Dedifferentiated amniotic fluid mesenchymal stem cell (primary cell): ENCODE results near the gene AGAP1.

Source experiments
- DNase-seq: peaks from one replicate; pipeline ENCODE4 v3.0.0-alpha.2; 2016; ENCODE audit errors: extremely low spot score

Gene AGAP1

DNA sequence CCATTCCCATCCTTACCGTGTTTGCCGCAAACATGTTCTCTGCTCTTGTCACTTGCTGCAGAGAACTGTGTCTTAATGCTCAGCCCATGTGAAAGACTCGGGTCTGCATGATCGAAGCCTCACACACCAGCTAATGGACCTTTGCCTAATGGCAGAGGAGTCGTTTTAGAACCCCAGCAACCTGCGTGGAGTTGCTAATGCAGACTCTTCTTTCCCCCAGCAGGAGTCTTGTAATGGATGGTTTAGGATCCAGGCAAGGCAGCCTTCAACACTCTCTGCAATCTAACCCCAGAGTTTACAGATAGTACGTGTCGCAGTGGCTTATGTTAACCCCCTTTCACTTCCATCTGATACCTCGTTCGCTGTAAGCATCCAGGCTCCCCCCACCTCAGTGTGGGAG is 316.4 kb downstream of the AGAP1 start:
- DNase-seq = no peak

DNA sequence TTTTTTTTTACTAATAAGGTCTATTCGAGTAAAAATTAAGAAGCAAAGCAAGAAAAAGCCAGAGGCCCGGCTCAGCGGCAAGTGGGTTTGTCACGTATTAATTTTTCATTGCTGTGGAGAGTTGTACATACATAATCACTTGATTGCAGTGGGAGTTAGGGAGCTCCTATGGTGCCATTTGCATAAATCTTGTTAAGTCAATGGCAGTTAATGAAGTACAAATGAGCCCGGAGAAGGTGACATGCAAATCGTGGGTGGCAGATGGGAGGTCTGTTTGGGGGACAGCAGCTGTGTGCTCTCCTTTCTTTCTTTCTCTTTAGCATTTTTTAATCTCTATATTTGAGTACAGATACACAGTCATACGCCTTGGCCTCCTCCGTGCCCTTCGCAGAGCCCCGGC is 317.0 kb downstream of the AGAP1 start:
- no peak for DNase-seq

DNA sequence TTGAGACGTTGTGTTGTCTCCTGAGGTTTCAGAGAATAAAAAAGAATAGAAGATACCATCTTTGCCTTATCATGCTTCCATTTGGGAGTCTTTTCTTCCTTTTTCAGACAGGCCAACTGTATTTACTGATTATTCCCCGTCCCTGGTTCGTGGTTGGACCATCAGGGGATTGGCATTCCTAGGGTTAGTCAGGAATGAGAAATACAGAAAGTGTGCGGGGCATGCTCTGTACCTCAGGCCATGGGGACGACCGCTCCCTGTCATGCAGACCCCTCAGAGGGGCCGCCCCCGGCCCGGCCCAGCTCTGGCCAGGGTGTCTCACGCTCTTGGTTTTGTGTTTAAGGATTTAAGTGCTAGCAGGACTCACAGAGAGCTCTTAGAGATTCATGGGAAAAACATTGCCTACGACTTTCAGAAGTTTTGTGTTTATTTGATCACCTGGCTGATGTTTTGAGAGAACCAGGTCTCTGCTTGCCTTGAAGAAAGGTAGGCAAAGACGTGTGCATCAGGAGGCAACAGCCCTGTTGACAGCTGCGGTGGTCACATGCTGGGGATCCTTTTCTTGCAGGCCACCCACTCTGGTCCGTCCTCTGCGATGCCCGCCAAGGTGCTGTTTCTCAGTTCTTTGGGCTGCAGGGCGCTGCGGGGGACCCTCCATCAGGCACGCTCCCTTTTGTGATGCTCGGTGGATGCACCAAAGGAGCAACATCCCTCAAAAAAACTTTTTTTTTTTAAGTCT is 317.8 kb downstream of the AGAP1 start:
- no peak for DNase-seq

DNA sequence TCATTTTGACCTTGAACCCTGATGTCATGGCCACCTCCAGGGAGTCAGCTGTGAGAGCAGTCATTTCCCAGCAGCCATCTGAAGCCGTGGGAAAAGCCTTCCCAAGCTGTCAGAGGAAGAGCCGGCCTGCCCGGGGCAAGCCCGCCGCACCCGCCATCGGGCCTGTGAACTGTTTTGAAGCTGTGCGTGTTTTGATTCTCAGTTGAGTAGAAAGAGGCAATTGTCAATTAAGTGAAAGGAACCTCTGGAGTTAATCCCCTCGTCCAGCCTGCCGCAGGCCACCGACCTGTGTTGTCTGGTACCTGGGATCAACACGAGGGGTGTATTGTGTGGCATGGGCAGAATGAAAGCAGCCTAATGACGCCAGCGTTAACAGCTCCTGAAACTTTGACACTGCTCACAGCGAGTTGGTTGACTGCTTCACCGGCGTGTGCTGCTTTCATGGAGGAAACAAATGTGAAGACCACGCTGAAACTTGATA is 318.4 kb downstream of the AGAP1 start:
- no peak for DNase-seq

DNA sequence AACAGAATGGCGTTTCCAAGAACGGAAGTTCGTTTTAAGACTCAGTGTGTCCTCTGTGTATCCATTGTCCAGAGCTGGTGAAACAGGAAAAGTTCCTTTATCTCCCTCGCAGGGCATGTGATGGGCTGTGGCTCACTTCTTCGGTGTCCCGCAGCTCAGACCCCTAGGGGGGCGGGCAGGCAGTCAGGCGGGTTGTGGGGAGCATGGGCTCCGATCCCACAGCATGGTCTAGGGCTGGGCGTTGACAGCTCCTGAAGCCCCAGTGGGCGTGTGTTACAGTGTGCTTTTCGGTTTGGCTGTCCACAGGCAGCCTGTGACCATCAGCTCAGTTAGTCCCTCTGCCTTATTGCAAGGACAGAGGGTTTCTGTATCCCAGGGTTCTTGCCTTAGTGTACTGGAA is 319.6 kb downstream of the AGAP1 start:
- DNase-seq = no peak

DNA sequence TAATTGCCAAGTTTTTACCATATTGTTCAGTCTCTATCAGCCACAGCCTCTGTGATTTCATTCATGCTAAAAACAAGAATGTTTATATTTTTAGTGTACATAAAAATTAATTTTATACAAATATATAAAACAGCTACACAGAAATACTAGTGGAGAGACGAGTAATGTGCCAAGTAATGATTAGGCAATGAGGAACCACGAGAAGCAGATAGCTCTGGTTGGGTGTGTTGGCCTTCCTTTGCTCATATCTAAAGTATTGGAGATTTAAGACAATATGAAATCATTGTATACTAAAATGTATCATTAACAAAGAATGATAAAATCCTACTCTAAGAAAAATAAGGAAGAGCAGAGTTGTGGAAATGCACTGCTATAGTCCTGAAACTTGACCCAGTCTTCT is 326.7 kb downstream of the AGAP1 start:
- no peak for DNase-seq

DNA sequence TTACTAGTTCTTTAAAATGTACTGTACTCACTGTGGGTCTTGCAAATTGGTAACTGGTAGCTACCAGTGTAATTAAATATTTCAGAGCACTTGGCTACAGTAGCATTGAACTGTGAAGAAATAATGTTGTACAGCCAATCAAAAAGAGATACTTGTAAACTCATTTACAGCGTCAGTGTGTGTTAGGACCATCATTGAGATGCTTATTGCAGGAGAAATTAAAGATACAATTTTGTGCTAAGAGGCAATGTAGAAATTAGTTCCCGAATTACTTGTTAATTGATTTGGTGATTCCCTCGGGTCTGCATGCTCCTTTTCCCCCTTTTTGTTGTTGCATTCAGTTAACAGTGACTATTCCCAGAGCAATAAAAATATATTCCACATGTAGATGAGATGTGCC is 330.5 kb downstream of the AGAP1 start:
- no peak for DNase-seq

DNA sequence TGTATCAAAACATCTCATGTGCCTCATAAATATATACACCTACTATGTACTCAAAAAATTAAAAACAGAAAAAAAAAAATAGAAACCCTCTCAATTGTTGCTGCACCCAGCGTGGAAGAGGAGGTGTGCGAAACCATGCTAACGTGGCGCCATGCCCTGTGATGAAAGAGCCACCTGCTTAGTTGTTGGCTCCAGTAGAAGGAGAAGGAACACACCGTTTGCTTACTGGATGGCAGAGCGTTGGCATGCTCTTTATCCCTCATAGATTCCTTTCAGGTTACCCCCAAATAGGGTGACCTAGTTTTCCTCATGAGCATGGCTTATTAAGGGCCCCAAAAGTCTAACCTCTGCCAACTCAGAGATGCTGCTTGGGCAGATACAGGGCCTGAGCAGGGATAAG is 332.1 kb downstream of the AGAP1 start:
- no peak for DNase-seq

DNA sequence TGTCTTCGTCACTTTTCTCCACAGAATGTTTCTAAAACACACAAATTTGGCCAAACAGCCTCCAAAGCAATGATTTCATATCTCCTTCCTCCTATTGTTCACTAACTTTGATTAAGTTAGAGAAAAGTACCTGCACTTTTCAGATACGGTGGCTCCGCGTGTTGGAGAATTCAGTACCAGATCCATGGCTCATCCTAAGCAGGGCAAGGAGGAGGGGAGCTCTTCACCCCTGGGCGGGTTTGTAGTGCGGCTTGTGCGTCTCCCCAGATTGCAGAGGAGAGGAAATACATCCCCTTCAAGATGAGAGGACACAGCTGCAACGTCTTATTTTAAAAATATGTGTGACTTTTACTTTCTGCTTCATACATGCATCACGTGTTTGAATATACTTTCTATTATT is 333.0 kb downstream of the AGAP1 start:
- no peak for DNase-seq

DNA sequence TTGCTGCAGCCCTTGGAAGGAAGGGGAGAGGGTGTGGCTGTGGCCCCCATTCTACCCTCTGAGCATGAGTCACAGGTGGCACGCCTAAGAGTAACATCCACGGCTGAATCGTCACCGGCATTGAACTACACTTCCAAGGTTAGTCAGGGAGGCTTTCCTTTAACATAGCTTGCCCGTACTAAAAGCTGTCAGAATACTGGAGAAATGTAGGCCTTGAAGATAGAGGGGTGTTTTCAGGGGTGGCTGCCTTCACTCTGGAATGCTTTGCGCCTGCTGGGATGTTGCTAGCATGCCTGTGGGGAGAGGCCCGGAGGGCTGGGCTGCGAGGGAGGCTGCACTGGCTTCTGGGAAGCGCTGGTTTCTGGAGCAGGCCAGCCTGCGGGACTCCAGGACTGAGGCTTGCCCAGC is 333.7 kb downstream of the AGAP1 start:
- DNase-seq = peak; percentile 59

DNA sequence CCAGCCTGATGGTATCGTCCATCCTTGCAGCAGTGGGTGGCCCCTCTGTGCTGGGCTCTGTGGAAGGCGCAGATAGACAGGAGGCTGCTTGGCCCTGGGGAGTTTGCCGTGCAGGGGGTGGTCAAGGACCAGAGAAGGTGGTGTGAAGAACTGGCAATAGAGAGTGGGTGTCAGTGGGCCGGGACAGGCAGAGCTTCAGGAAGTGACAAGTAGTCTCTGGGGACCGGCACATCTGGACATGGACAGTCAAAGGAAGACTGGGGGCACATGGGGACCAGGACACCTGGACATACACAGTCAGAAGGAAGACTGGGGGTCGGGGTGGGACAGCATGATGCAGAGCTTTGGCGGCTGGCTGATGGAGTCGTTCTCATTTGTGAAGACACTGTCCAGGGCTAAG is 335.9 kb downstream of the AGAP1 start:
- no peak for DNase-seq

DNA sequence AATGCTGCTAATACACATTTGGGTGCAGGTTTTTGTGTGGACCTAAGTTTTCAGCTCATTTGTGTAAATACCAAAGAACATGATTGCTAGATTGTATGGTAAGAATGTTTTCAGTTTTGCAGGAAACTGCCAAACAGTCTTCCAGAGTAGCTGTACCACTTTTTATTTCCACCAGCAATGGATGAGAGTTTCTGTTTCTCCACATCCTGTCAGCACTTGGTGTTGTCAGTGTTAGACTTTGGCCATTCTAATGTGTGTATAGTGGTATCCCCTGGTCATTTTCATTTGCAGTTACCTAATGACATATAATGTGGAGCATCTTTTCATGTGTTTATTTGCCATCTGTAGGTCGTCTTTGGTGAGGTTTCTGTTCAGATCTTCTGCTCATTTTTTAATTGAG is 337.9 kb downstream of the AGAP1 start:
- no peak for DNase-seq

DNA sequence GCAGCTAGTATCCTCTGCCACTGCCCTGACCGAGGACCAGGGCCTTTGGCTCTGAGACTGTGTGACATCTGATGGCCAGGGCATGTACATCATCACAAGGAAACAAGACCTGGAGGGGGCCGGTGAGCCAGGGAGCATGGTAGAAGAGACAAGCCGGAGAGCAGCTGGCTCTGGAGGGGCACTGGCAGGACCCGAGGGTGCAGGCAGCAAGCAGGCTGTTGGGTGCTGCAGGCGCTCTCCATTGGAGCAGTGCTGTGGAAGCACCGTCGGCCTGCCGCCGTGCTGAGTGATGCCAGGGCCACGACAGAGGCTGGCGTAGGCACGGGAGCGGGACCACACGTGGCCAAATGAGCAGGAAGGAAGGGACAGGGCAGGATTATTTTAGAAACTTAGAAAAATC is 339.1 kb downstream of the AGAP1 start:
- no peak for DNase-seq

DNA sequence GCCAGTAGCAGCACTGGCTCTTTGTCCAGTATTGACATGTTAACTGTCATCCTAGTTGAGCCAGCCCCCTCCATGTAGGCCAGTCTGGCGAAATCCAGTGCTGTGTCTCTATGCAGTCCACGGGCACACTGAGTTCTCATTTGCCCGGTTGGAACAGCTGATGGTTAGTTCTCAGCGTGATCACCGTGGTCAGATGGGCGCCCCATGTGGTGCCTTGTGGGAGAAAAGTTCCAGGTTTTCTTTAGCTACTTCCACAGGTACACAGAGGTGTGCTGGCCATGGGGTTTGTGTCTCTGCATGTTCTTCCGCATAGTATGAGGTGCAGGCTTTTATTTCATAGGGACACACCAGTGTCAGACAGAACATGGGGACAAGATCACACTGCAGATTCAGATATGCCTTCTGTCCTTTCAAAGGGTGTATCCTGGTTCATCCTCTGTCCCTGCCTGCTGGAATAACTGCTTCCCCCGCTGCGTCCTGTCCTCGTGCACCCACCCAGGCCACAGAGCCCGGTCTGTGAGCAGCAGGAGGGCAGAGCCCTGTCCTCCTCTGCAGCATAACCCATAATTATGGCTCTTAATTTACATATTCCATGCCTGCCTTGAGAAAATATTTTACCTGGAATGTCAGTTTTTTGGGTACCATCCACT is 340.3 kb downstream of the AGAP1 start:
- no peak for DNase-seq

DNA sequence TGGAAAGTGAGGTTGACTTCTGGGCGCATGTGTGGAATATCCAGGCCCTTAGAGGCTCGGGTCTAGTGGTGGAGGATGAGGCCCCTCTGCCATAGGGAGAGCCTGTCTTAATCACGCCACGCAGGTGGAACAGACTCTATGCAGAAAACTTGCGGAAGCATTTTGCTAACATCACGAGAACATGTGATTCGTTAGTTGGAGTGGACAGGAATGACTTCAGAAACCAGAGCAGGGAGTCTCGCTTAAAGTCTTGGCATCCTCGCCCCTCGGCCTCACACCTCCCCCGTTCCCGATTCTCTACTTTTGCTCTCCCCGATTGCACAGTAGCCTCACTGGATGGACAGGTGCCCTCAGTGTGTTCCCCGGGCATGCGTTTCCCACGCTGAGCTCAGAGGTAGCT is 340.9 kb downstream of the AGAP1 start:
- DNase-seq = no peak

DNA sequence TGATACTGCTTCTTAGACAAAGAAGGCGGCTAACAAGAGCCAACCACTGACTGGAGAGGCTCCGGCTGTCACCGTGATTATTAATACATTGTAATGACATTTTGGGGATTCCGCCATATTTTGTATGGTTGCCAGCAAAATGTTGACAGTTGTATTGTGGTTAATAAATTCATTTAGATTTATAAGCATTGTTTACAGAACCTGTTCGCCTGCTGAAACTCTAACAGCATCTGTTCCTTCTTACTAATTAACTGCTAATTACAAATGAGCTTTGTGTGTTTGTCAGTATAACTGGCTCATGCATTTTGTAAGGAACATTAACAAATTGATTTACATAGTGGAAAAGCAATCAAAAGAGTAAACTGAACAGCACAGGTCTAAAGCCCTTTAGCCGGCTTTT is 342.0 kb downstream of the AGAP1 start:
- no peak for DNase-seq

DNA sequence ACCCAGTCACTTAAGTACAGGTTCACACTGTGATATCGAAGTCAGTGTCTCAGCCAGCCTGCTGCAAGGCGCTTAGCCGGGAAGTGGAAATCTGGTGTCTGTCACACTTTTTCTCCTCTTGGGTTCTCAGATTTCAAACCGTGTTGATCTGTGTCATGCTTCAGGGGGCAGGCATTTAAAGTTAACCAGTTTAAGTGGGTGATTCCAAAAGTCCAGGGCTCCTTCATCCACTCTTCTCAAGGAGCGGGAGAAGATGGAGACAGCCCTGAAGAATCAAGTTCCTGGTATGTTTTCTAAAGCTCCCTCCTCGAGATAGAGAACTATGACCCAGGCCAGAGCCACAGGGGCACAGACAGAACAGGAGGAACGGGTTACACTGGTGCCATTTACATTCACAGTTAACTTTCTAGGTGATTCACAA is 342.7 kb downstream of the AGAP1 start:
- no peak for DNase-seq

DNA sequence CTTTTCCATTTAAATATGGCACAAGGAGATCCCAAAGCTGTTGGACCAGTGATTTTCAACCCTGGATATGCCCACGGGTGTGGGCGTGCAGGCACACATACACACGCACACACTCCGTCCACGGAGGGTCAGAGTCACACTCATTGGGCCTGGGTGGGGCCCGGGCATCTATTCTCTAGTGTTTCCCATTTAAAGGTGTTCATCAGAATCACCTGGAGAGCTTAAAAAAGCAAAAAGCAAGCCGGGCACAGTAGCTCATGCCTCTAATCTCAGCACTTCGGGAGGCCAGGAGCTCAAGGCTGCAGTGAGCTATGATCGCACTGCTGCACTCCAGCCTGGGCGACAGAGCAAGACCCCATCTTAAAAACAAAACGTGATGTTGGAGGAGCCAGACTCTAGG is 345.4 kb downstream of the AGAP1 start:
- DNase-seq = no peak

DNA sequence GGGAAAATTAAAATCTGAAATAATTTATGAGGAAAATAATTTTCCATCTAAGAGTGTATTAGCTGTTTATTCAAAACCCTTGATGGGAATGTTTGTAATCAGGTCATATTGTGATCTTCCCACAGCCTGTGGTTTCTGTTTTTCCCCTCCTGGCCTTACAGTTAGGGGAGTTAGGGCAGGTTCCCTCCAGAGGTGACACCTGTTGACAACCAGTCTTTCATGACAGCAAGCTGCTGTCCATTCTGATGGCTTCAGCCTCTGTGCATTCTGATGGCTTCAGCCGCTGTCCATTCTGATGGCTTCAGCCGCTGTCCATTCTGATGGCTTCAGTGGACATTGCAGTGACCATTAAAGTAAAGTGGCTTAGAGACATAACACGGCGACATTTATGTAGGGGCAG is 346.1 kb downstream of the AGAP1 start:
- DNase-seq = no peak

DNA sequence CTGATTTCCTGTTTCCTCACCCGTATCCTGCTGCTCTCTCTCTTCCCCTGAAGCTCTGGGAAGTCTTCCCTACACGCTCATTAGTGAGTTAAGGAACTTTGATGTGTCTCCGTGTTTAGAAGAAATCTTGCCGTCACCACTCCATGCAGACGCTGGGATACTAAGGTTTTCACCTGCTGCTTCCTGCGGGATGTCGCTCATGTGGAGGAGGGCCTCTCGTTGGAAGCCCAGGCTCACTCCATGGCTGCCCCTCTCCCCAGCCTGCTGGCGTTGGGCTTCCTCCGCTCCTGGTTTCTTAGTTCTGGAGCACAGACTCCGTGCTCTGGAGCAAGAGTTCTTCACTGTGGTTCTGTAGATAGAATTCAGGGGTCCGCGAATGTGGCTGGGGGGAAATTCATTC is 348.0 kb downstream of the AGAP1 start:
- DNase-seq = no peak

DNA sequence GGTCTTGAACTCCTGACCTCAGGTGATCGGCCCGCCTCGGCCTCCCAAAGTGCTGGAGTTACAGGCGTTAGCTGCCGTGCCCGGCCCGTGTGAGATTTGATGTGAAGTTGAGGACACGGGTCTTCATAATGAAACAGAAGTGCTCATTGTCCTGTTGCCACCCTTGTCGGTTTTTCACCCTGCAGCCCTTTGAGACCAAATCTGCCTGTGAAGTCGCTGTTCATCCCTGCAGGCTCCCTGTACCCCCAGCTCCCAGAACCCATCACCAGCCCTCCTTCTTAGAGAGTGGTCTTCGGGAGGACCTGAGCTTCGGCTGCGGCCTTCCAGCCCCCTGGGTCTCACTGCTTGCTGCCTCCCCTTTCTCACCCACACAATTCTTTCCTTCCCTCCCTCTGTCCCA is 349.1 kb downstream of the AGAP1 start:
- DNase-seq = no peak

DNA sequence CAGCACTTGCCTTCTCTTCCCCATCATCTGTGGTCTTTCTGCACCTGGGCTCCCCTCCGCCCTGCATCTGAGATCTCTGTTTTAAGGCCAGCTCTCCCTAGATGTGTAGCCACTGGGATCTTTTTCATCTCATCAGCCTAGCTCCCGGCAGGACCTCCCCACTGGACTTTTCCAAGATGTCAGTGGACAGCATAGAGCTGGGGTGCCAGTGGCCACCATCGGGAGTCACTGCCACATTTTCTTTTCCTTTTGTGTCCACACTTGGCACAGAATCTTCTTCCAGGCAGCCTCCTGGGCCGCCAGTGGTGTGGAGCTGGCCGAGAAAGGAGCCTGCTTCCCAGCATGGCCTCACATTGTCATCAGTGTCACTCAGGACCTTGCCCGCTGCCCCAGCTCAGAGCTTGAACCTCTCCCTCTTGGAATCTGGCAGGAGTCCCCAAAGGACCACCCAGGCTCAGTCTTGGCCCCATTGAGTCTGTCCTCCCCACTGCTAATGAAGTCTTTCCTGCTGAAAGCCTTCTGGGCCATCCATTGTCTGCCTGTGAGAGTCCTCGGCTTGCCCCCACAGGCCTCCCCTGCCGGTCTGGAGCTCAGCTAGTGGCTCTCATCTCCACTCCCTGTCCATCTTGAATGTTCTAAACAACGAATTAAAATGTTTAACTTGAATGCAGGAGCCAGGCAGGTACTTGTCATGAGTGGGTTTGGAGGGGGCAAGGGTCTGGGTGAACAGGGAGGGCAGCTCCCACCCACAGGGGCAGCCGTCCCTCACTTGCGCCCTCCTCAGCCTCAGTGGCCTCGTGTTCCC is 349.9 kb downstream of the AGAP1 start:
- DNase-seq = no peak

DNA sequence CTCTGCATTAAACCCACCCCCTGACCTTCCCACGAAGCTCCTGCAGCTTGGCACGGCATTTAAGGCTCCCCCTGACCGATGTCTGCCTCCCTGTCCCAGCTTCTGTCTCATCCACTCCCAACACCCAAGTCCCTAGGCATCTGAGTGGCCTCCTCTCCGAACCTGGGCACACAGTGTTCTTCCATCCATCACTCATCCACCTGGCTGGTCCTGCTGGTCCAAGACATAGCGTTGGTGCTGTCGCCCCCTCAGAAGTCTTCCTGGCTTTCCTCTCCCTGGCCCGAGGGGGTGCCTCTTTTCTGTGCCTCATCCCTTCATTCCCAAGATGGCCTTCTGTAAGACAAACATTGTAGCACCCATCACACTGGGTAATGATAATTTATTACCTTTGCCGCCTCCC is 350.7 kb downstream of the AGAP1 start:
- DNase-seq = no peak
